Measurements from ENCODE around the gene NKAIN4.
A peak's percentile ranks its signal among the peaks of the same experiment; 100 is the strongest.

Gene NKAIN4

DNA sequence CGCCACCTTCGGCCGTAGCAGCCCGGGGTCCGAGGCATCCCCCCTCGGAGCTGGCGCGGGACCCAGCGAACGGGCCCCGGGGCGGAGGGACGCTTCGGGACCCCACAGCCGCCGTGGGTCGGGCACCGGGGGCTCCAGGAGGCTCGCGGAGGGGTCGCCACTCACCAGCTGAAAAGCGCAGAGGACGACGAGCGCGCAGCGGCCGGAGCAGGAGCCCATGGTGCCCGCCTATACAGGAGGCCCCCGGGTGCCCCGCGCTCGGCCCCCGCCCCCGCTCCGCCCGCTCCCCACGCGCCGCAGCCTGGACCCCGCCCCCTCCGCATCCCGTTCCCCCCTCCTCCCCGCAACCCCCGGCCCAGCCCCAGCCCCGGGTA lies at the start of gene NKAIN4:
TSS of gene NKAIN4 (minus strand) at position 232 of the 374 bp plus-strand sequence. CDS start at position 219, 13 bp downstream.
- DNase-seq, result no peak

DNA sequence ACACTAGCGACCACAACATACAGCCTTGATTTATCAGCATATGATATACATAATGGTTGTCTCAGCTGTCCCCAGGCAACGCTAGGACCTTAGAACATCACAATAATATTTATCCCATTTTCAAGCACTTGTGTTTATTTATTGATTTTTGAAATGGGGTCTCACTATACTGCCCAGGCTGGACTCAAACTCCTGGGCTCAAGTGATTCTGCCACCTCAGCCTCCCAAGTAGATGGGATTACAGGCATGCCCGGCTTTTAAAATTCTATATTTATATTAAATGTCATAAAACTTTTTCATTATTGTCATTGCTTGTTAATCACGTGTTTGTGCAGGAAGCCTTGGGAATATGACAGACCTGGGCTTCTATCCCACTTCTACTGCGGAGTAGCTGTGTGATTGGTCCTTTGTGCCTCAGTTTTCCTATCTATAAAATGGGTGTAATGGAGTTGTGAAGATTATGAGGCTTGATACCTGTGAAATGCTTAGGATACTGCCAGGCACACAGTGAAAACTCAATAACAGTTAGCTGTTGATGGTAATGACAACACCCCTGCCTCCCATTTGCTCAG lies 48.9 kb upstream of the NKAIN4 start:
- no peak for DNase-seq

- no peak for DNase-seq
Measured at GRCh38 chr20:63301671-63302070, 47.4 kb upstream of the NKAIN4 start.

DNA sequence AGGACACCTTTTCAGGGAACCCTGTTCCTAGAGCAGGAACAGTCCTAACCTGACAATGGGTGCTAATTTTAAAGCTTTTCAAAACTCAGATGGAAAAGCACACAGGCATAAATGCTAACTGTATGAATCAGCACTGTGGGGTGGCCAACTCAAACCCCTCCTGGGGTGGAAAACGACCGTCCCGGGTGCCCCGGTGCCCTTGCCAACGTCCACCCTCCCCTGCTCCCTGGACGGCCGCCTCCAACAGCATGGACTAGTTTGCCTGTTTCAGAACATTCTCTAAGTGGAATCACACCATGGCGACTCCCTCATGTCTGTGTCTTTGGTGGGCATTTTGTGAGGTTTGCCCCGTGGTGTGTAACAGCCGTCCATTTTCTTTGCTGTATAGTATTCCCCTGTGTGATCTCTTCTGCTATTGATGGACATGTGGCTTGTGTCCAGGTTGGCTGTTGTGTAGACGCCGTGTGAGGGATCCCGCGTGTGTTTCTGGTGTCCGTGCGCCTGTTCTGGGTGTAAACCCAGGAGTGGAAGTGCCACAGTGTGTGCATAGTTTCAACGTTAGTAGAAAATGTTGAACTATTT lies 44.6 kb upstream of the NKAIN4 start:
- DNase-seq, result no peak

DNA sequence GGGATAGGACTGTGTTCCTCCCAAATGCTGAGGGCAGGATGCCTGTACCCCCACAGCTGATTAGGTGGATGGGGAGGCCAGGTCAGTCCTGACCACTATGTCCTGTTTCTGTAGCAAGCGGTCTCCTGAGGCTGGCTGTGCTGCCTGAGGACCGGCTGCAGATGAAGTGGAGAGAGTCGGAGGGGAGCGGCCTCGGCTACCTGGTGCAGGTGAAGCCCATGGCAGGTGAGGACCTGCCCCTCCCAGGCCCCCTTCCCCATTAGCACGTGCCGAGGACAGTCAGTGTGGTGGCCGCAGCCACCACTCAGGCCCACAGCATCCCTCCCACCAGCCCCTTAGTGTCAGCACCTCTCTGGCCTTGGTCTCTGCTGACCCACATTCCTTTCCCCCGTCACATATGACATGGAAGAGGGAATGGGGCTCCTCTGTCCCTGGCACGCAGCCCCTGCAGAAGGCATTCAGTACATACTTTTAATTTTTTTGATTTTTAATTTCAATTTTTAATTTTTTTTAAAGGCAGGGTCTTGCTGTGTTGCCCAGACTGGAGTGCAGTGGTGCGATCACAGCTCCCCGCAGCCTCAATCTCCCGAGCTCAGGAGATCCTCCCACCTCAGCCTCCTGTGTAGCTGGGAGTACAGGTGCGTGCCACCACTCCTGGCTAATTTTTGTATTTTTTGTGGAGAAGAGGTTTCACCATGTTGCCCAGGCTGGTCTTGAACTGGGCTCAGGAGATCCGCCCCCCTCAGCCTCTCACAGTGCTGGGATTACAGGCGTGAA lies 43.7 kb upstream of the NKAIN4 start:
- no peak for DNase-seq

DNA sequence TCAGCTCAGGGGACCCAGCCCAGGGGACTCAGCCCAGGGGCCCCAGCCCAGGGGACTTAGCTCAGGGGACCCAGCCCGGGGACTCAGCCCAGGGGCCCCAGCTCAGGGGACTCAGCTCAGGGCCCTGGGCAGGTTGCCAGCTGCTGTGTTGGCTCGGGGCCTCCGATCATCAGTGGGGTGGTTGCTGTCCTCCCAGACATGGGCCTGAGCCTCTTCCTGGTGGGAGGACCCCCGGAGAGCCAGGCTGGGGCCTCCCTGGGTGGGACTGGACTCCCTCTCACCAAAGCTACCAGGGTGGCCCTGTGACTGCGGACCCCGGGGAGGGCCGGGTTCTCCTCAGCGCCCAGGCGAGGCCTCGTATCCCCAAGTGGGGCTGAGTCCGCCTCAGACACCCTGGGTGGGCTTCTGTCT lies 43.1 kb upstream of the NKAIN4 start:
- no peak for DNase-seq

DNA sequence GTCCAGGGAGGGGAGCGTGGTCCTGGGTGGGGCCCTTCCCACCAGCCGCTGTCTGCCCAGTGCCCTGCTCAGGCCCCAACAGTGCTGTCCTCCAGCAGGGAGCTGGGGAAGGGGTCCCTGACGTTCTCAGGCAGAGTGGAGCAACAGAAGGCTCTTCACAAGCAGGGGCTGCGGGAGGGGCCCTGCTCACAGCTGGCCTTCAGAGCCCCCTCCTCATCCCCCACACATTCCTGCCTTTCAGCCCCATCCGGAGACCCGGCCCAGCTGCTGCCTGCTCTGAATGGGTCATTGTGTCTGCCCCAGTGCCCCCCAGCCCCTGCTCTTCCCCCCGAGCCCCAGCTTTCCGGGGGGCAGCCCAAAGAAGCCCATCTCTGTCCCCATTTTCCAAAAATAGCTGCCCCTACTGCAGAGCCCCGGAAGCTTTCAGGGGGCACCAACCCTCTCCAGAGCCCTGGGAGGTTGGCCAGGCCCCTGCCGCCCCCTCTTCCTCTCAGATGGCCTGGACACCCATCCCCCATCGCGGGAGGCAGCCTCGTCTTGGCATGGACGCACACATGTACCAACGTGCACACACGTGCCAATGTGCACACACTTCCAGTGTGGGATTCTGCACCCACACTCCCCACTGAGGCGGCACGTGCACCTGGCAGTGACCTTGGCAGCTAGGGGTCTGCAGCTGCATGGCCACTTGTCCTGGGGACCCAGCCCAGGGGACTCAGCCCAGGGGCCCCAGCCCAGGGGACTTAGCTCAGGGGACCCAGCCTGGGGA lies 42.5 kb upstream of the NKAIN4 start:
- no peak for DNase-seq

- no peak for DNase-seq
Measured at GRCh38 chr20:63295846-63296245, 41.6 kb upstream of the NKAIN4 start.

GRCh38 chr20:63295422-63295821 lies 41.2 kb upstream of the NKAIN4 start:
- DNase-seq, result no peak

- no peak for DNase-seq
Measured at GRCh38 chr20:63295018-63295417, 40.8 kb upstream of the NKAIN4 start.

GRCh38 chr20:63294536-63294900 lies 40.3 kb upstream of the NKAIN4 start:
- DNase-seq, result no peak

DNA sequence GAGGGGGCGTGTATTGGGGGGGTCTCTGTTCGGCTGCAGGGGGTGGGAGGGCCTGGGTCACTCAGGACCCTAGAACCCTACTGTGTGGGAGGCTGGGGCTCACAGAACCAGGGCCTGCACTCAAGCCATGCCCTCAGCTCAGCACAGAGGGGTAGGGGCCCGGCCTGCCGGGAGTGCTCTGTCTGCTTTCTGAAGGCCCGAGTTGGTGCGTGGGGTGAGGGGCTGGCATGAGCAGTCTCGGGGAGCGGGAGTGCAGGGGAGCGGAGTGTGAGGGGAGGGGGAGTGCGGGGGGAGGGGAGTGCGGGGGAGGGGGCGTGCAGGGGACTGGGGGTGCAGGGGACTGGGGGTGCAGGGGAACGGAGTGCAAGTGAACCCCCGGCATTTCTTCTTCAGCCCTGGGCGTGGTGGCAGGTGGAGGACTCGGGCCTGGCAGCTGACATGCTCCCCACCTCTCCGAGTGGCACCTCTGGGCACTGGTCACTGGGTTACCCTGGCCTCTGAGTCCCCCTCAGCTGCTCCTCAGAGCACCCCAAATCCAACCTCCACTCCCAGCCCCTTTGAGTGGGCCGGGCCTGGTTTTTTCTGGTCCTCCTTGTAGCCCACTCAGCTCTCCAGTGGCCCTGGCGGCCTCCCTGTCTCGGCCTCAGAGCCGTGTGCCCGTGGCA lies 39.7 kb upstream of the NKAIN4 start:
- no peak for DNase-seq

GRCh38 chr20:63293456-63293855 lies 39.2 kb upstream of the NKAIN4 start:
- DNase-seq, result no peak

DNA sequence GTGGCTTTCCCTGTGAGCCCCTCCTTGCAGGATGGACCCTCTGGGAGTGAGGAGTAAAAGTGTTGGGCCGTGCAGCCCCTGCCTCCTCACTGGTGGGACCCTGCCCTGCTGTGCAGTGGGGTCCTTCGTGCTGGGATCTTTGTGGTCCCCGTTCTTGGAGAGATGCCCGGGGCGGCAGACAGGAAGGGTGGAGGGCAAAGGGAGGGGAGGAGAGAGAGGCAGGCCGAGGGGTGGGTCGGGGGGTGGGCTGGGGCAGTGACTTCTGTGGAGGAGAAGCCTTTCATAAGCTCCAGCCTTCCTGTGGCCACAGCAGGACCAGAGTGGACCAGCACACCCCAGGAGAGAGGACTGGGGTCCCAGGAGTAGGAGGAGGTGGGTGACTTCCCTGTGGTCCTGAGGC lies 38.6 kb upstream of the NKAIN4 start, which contains the start of gene COL20A1:
TSS of gene COL20A1 (plus strand) at position 283 of the 400 bp plus-strand sequence. CDS start 1,922 bp downstream, outside the sequence.
- DNase-seq, result no peak

DNA sequence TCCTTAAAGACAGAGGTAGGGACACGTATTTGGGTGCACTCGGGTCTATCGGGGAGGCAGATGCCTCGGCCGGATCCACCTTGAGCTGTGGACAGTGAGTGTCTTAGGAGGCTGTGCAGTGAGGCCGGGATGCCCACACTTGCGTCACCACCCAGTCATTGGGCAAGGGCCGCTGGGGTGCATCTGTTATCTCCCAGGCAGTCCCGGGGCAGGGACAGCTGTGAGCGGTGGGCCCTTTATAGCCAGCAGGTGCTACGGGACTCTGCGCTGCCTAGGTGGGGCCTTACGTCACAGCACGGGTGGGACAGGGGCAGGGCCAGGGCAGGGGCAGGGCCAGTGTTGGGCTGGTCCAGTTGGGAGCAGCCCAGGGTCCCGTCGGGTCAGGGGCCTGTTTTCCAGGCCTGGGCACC lies 38.0 kb upstream of the NKAIN4 start:
- DNase-seq, result no peak

- no peak for DNase-seq
Measured at GRCh38 chr20:63291811-63292210, 37.5 kb upstream of the NKAIN4 start.

DNA sequence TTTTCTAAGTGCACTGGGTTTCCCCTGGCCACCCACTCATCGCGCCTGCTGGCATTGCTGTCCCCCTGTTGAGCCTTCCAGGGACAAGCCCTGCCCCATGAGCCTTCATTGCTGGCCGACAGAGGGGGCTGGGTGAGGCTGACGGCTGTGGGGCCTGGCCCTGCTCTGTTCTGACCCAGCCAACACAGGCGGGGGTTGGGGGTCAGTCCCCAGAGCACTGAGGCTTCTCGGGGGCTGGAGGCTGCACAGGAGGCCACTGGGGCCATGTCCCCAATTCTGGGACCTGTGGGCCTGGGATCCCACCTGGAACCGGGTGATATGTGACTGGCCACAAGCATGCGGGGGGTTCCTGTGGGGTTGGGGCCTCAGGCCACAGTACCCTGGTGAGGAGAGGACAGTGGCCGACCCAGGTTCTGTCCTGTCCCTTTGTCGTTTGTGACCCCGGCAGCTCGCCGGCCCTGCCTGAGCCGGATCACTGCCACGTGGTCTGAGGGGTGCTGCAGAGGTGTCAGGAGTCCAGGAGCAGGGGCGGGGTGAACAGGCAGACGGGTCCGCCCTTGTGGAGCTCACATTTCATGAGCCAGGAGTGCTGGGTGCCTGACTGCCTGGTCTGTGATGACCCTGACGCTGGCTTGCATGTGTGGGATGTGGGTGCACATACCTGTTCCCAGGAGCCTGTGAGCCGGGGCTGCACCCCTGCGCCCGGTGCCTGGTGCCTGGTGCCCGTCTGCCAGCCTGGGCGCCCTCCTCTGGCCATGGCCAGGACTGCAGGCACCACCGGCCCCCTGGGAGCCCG lies 36.6 kb upstream of the NKAIN4 start:
- peak; percentile 66 for DNase-seq

DNA sequence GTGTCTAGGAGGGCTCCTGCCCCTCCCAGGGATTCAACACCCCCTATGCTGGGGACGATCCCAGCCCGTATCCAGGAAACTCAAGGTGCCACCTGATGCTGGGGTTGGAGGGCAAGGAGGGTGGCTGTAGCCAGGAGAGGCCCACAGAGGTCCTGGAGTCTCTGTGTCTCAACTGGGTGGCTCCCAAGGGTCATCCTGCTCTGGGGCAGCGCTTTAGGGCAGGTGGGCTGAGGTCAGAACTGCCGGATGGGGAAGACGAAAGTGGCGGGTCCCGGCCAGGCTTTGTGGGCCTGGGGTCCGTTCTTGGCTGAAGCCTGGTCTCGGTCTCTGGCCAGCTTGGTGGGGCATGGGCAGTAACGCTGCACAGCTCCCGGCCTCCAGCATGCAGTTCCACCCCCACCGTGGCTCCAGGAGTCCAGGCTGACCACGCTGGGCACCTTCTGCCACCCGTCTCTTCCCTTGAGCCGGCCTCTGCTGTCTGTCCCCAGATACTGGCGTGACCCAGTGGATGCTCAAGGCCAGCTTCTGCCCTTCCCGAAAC lies 35.9 kb upstream of the NKAIN4 start:
- no peak for DNase-seq

GRCh38 chr20:63289311-63290135 lies 35.3 kb upstream of the NKAIN4 start:
- no peak for DNase-seq

DNA sequence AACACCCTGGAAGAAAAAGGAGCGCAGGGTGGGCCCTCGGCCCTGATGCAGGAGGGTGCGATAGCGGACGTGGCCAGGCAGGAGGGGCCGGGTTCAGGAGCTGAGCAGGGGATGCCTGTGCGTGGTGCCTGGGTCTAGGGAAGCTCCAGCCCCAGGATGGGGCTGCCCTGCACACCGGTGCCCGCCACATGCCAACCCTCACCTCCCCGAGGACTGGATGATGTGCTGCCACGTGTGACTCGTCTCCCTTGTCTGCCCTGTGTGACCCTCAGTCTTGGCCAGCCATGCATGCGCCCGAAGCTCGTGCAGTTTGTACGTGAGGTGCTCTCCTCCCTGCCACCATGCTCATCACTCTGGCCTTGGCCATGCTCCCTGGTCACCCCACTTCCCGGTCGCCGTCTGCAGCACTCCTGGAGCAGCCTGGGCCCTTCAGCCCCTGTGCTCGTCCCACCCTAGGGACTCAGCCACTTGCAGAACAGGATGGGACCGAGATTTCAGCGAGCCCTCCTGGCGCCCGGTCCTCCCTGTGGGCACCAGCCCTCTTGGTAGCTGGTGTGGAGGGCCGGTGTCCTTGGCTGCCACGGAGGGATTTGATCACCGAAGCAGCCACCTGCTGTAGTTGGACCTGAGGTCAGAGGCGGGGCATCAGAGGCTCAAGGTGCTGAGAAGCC lies 34.5 kb upstream of the NKAIN4 start:
- DNase-seq, result no peak

Measured in activated CD4-positive, alpha-beta T cell treated with anti-CD3 and anti-CD28 coated beads, Interleukin-10, Interleukin-2, amounts not matched to agents 100 ng/mL and 50 ng/mL, durations not matched to agents 16 hours and 8 hours (primary cell).